HFFc6 (cell line): Measurements from ENCODE around the gene FARS2. TPM values are rescaled to one million over a fixed set of nuclear protein-coding genes. Genes with fewer than 3 reads are reported as not detected.

Source experiments
- DNase-seq: peaks from one replicate; pipeline ENCODE4 v3.0.0-alpha.2; 2018
- H3K27ac Mint-ChIP-seq: 2 replicates; pipeline ENCODE4 v1.8.0; 2020; ENCODE audit warnings: mild to moderate bottlenecking, mixed read lengths
- H3K27me3 Mint-ChIP-seq: 2 replicates; pipeline ENCODE4 v1.8.0; 2021; ENCODE audit warnings: mild to moderate bottlenecking, moderate library complexity, mixed read lengths; ENCODE audit not compliant: insufficient read depth
- H3K36me3 Mint-ChIP-seq: 2 replicates; pipeline ENCODE4 v1.8.0; 2021; ENCODE audit warnings: low read depth, mixed read lengths
- H3K4me1 Mint-ChIP-seq: 2 replicates; pipeline ENCODE4 v1.8.0; 2020; ENCODE audit warnings: low read depth, mixed read lengths
- H3K4me3 Mint-ChIP-seq: 2 replicates; pipeline ENCODE4 v1.8.0; 2020; ENCODE audit warnings: mild to moderate bottlenecking, moderate library complexity, mixed read lengths
- H3K9me3 Mint-ChIP-seq: 2 replicates; pipeline ENCODE4 v1.8.0; 2020; ENCODE audit warnings: mild to moderate bottlenecking, mixed read lengths
- CTCF ChIP-seq: fragments of 200-600 bp; sonication (generic); IDR thresholded peaks from 2 replicates; pipeline ENCODE4 v1.5.0; 2021; ENCODE audit warnings: antibody characterized with exemption, mild to moderate bottlenecking
- total RNA-seq, 6 experiments: library from RNA; stranded (reverse); fragmentation: NEBNext Ultra II Directional; extraction: Animal tissue kit (Norgen Biotek cat#: 25700); gene quantifications; 2 replicates in 1 of 6; 3 replicates in 5 of 6; pipeline ENCODE4 v1.2.3, GENCODE V29; 2021

Gene FARS2
- total RNA-seq, 6 experiments from 2014 or later = 11.5 to 16.4 (median 13.1) TPM

DNA sequence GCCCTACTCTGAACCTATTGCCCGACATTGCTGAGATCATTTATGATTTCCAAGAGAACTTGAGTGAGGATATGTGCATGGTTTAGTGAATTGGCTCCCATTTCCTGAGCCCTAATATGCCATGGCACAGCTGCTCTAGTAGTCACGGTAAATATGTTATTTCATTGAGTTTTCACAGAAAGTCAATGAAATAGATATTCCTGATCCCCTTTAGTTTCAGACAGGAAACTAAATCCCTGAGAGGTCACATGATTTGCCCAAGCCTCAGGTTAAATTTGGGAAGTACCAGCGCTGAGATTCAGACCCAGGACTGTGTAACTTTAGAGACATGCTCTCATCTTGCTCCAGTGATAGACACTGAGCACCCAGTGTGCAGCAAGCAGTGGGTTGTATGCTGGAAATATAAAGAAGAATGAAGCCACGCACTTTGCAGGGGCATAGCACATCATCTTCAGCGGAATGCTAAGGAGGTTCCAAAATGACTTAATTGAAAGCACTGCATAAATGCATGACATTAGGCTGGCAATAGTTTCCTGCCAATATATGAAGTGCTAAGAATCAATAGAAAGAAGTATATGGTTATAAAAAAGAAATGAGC, 70.6 kb downstream of the FARS2 start:
- no peak for DNase-seq
- H3K9me3 Mint-ChIP-seq = no peaks in the 10 kb centered on the region
- peaks cover 15% of the 10 kb centered on the region for H3K4me1 Mint-ChIP-seq
- no peak overlapping the region for H3K27ac Mint-ChIP-seq
- H3K27me3 Mint-ChIP-seq = no peaks in the 10 kb centered on the region; the same call in 1 of the 2 replicates
- no peak for TF ChIP-seq CTCF
- H3K4me3 Mint-ChIP-seq = no peak overlapping the region
- no peaks in the 10 kb centered on the region for H3K36me3 Mint-ChIP-seq

- DNase-seq = peak; percentile 53
- Mint-ChIP-seq H3K9me3 (no peaks in the 10 kb centered on the region), H3K4me3 (no peak overlapping the region), H3K27ac (no peak overlapping the region; the same call in 1 of the 2 replicates), H3K27me3 (no peaks in the 10 kb centered on the region; the same call in none of the 2 replicates), H3K4me1 (peaks cover 20% of the 10 kb centered on the region), H3K36me3 (no peaks in the 10 kb centered on the region)
- TF ChIP-seq CTCF = no peak
Measured at GRCh38 chr6:5333658-5334057, 72.3 kb downstream of the FARS2 start.

GRCh38 chr6:5334341-5334740, 73.0 kb downstream of the FARS2 start:
- Mint-ChIP-seq H3K4me1 (peaks cover 20% of the 10 kb centered on the region), H3K27ac (no peak overlapping the region), H3K9me3 (no peaks in the 10 kb centered on the region), H3K36me3 (no peaks in the 10 kb centered on the region), H3K4me3 (no peak overlapping the region), H3K27me3 (no peaks in the 10 kb centered on the region; the same call in none of the 2 replicates)
- TF ChIP-seq CTCF = no peak
- DNase-seq = no peak

DNA sequence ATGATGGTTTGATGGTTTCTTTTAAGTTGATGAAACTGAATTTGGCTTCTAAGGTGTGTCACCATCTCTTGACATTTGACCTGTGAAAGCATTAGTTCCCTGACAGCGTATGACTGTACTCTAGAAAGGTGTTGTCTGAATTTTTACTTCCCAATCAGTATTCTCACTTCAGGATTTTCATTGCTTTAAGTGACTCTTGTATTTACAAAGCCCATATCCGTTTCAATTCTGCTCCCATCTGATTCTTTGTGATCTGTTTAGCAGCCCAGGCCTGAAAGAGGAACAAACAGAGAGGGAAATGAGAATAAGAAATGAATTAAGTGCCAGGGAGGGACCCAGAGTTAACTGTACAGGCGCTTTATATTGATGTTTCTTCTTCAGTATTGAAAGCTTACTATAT, 73.7 kb downstream of the FARS2 start:
- H3K27ac Mint-ChIP-seq = no peak overlapping the region
- H3K9me3 Mint-ChIP-seq = no peaks in the 10 kb centered on the region
- no peaks in the 10 kb centered on the region; the same call in none of the 2 replicates for H3K27me3 Mint-ChIP-seq
- no peaks in the 10 kb centered on the region for H3K36me3 Mint-ChIP-seq
- no peak for TF ChIP-seq CTCF
- DNase-seq = no peak
- no peak overlapping the region for H3K4me3 Mint-ChIP-seq
- H3K4me1 Mint-ChIP-seq = peaks cover 20% of the 10 kb centered on the region

GRCh38 chr6:5337573-5337972, 76.3 kb downstream of the FARS2 start:
- DNase-seq = peak; percentile 48
- peaks cover 20% of the 10 kb centered on the region for H3K4me1 Mint-ChIP-seq
- H3K9me3 Mint-ChIP-seq = no peaks in the 10 kb centered on the region
- no peak overlapping the region for H3K27ac Mint-ChIP-seq
- no peaks in the 10 kb centered on the region for H3K36me3 Mint-ChIP-seq
- H3K27me3 Mint-ChIP-seq = no peaks in the 10 kb centered on the region; the same call in 1 of the 2 replicates
- no peak overlapping the region for H3K4me3 Mint-ChIP-seq
- TF ChIP-seq CTCF = peak; percentile 20
